GM23248 (cell line): Measurements from ENCODE around the gene PIN4. TPM values are rescaled to one million over a fixed set of nuclear protein-coding genes. Genes with fewer than 3 reads are reported as not detected.
"Not testable (repeated sequence)": the region's sequence is repeated elsewhere in the genome, so short reads cannot be mapped to it uniquely, and the experiment has no call there.

ENCODE experiments used
- DNase-seq: peaks from one replicate; pipeline ENCODE4 v3.0.0-alpha.2; 2015
- H2AFZ ChIP-seq: fragments of 200-600 bp; sonication (generic); 2 replicates; pipeline ENCODE4 v1.6.1; 2016; ENCODE audit warnings: antibody characterized with exemption
- H3F3A ChIP-seq: fragments of 200-600 bp; sonication (generic); 2 replicates; pipeline ENCODE4 v1.6.1; 2016; ENCODE audit warnings: mild to moderate bottlenecking, antibody characterized with exemption, mixed run types; ENCODE audit not compliant: insufficient read depth
- H3K27ac ChIP-seq: fragments of 200-600 bp; sonication (generic); 2 replicates; pipeline ENCODE4 v1.5.1; 2016; ENCODE audit warnings: mild to moderate bottlenecking
- H3K27me3 ChIP-seq: fragments of 200-600 bp; sonication (generic); replicated peaks from 2 replicates; pipeline ENCODE4 v1.6.1; 2016; ENCODE audit warnings: mild to moderate bottlenecking; ENCODE audit not compliant: insufficient read depth
- H3K36me3 ChIP-seq: fragments of 200-600 bp; sonication (generic); 2 replicates; pipeline ENCODE4 v1.6.1; 2016; ENCODE audit warnings: low read depth, mild to moderate bottlenecking
- H3K4me1 ChIP-seq: fragments of 200-600 bp; sonication (generic); 2 replicates; pipeline ENCODE4 v1.6.1; 2016; ENCODE audit warnings: mild to moderate bottlenecking; ENCODE audit not compliant: insufficient read depth
- H3K4me2 ChIP-seq: fragments of 200-600 bp; sonication (generic); one replicate; pipeline ENCODE4 v1.6.1; 2016; ENCODE audit warnings: mild to moderate bottlenecking; ENCODE audit not compliant: unreplicated experiment
- H3K4me3 ChIP-seq: fragments of 200-600 bp; sonication (generic); 2 replicates; pipeline ENCODE4 v1.5.1; 2016; ENCODE audit warnings: mild to moderate bottlenecking
- H3K79me2 ChIP-seq: fragments of 200-600 bp; sonication (generic); 2 replicates; pipeline ENCODE4 v1.6.1; 2016; ENCODE audit warnings: mild to moderate bottlenecking; ENCODE audit not compliant: insufficient read depth
- H3K9ac ChIP-seq: fragments of 200-600 bp; sonication (generic); 2 replicates; pipeline ENCODE4 v1.6.1; 2016; ENCODE audit warnings: mild to moderate bottlenecking
- H3K9me2 ChIP-seq: fragments of 200-600 bp; sonication (generic); 2 replicates; pipeline ENCODE4 v1.6.1; 2016; ENCODE audit warnings: mixed run types, mild to moderate bottlenecking, moderate library complexity; ENCODE audit not compliant: insufficient read depth
- H3K9me3 ChIP-seq: fragments of 200-600 bp; sonication (generic); one replicate; pipeline ENCODE4 v1.6.1; 2017; ENCODE audit warnings: low read depth
- H4K20me1 ChIP-seq: fragments of 200-600 bp; sonication (generic); 2 replicates; pipeline ENCODE4 v1.6.0; 2016; ENCODE audit not compliant: insufficient read depth
- EZH2 ChIP-seq: fragments of 200-600 bp; sonication (generic); IDR thresholded peaks from 2 replicates; pipeline ENCODE4 v1.6.1; 2018; ENCODE audit warnings: antibody characterized with exemption, mild to moderate bottlenecking; ENCODE audit not compliant: insufficient read depth, poor library complexity, severe bottlenecking
- EZH2phosphoT487 ChIP-seq: fragments of 200-600 bp; sonication (generic); IDR thresholded peaks from 2 replicates; pipeline ENCODE4 v1.6.1; 2018; ENCODE audit warnings: antibody characterized with exemption, moderate library complexity, mild to moderate bottlenecking, low read depth; ENCODE audit not compliant: insufficient read depth
- WGBS, 2 experiments: methylation state at CpG; one replicate each; pipeline ENCODE4 v1.1.6; 2015 to 2017; ENCODE audit warnings: low lambda C conversion rate in 2 of 2, low coverage in 1 of 2; ENCODE audit errors: missing lambda C conversion rate in 2 of 2; 5-methylcytosine and 5-hydroxymethylcytosine counted together
- in situ Hi-C: fragments of 300-500 bp; cut with MboI; formaldehyde crosslinking; loops from 2 replicates; pipeline ENCODE4 v1.15.0; 2020
- polyA plus RNA-seq: library from polyadenylated mRNA; unstranded; fragments of >200 nt; fragmentation: Nextera tagmentation; extraction: Ambion mirVana; gene quantifications from 2 replicates; pipeline ENCODE4 v1.2.1, GENCODE V29; 2016
- total RNA-seq: library from RNA; depleted of rRNA; stranded (reverse); fragments of >200 nt; shearing (Covaris generic); gene quantifications from 2 replicates; pipeline ENCODE4 v1.2.3, GENCODE V29; 2014

Gene PIN4
- total and polyA plus RNA-seq, 2 experiments from 2014 or later, result 6.5 to 24.7 TPM

DNA sequence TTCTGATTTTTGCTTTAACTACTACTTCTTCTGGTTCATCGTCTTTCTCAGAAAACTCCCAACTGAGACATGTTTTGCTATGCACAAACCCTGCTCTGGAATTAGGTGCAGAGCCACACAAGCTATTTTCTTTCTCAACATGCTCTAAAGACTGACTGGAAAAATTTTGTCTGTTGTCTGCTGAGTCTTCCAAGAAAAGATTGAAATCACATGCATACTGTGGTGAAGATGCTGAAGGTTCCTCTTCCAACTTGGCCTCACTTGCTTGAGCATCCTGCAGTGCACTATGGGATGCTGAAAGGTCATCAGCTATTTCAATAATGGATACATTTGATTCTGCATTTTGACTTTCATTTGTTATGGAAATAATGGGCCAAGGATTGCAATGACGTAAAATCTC is 24.1 kb downstream of the PIN4 start:
- Histone ChIP-seq H3F3A (peaks cover 13% of the 10 kb centered on the region), H3K9me3 (no peaks in the 10 kb centered on the region), H3K9me2 (no peaks in the 10 kb centered on the region), H2AFZ (no peak overlapping the region), H3K4me3 (no peak overlapping the region), H3K36me3 (no peaks in the 10 kb centered on the region; the same call in 1 of the 2 replicates), H3K27ac (no peak overlapping the region), H4K20me1 (no peaks in the 10 kb centered on the region), H3K9ac (no peak overlapping the region), H3K27me3 (no peaks in the 10 kb centered on the region), H3K79me2 (peaks cover 8% of the 10 kb centered on the region; the same call in 1 of the 2 replicates), H3K4me2 (no peak overlapping the region), H3K4me1 (peaks cover 25% of the 10 kb centered on the region)
- in situ Hi-C loops, result no loop called here
- WGBS, 2 experiments, result 65 to 69% methylated on average over 2 of the region's 2 CpGs
- TF ChIP-seq EZH2phosphoT487, result no peak
- TF ChIP-seq EZH2, result no peak
- no peak for DNase-seq

DNA sequence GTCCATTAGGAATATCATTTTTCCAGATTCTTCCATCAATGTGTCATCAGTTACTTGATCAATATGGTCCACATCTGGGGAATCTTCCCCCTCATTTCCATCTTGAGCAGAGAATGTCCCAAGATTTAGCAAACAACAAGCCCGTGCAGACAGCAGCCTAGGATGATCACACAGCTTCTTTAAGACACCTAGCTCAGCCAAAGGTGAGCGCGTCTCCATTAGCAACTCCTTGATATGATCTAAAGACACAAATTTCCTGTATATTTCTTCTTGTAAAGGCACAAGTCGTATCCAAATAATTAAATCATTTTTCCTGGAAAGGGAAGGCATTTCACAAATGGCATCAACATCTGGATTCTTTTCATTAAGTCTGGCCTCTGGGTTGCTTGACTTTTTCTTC is 25.8 kb downstream of the PIN4 start:
- DNase-seq, result no peak
- H3K9me2 ChIP-seq, result no peaks in the 10 kb centered on the region
- no peak overlapping the region for H3K4me2 ChIP-seq
- peaks cover 1% of the 10 kb centered on the region for H3F3A ChIP-seq
- peaks cover 11% of the 10 kb centered on the region; the same call in 1 of the 2 replicates for H3K79me2 ChIP-seq
- no peak overlapping the region for H3K4me3 ChIP-seq
- no peaks in the 10 kb centered on the region for H3K27me3 ChIP-seq
- no peak overlapping the region for H3K9ac ChIP-seq
- no peaks in the 10 kb centered on the region; the same call in 1 of the 2 replicates for H3K36me3 ChIP-seq
- TF ChIP-seq EZH2 (no peak), EZH2phosphoT487 (no peak)
- H2AFZ ChIP-seq, result no peak overlapping the region
- in situ Hi-C loops, result no loop called here
- H3K27ac ChIP-seq, result no peak overlapping the region
- H3K9me3 ChIP-seq, result no peaks in the 10 kb centered on the region
- peaks cover 15% of the 10 kb centered on the region for H3K4me1 ChIP-seq
- 56 to 60% methylated on average over 4 of the region's 4 CpGs for WGBS, 2 experiments
- no peaks in the 10 kb centered on the region for H4K20me1 ChIP-seq

DNA sequence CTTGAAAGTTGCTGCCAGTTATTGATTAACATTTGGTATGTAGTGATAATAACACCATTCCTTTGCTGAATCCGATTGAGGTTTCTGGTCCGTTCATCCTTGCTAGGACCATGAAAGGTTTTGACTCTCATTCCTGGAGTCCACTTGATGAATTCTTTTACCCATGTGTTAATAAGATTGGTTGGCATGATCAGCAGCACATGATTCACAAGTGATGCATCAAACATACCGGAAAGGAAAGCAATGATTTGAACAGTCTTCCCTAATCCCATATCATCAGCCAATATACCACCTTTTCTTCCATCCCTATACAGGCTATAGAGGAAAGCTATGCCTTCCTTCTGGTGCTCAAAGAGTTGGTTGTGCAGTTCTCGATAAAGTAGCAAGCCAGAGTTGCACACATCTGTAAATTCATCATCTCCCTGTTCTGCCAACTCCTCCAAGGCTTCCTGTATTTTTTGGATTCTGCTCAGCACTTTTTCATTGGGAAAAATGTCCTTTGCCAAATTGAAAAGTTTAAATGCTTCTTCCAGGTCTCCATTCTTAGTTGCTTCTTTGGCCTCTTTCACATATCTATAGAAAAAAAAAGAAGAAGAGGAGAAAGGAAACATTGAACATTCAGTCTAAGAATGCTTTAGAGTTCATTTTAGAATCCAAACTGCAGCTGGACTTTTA is 26.7 kb downstream of the PIN4 start:
- Histone ChIP-seq H3K4me3 (0 out of 2 replicates have a peak overlapping the region, but pooled peaks have one; percentile 7), H3K9ac (no peak overlapping the region), H3K79me2 (peaks cover 11% of the 10 kb centered on the region; the same call in 1 of the 2 replicates), H3K4me2 (no peak overlapping the region), H3K27me3 (no peaks in the 10 kb centered on the region), H3K9me3 (no peaks in the 10 kb centered on the region), H2AFZ (no peak overlapping the region), H3K4me1 (peaks cover 11% of the 10 kb centered on the region; the same call in 1 of the 2 replicates), H3K36me3 (no peaks in the 10 kb centered on the region; the same call in 1 of the 2 replicates), H3K9me2 (no peaks in the 10 kb centered on the region), H3F3A (no peaks in the 10 kb centered on the region), H3K27ac (0 out of 2 replicates have a peak overlapping the region, but pooled peaks have one; percentile 3), H4K20me1 (no peaks in the 10 kb centered on the region)
- TF ChIP-seq EZH2 (no peak), EZH2phosphoT487 (no peak)
- WGBS, 2 experiments, result 10% methylated on average over 4 of the region's 4 CpGs
- in situ Hi-C loops, result no loop called here
- peak; percentile 56 for DNase-seq

DNA sequence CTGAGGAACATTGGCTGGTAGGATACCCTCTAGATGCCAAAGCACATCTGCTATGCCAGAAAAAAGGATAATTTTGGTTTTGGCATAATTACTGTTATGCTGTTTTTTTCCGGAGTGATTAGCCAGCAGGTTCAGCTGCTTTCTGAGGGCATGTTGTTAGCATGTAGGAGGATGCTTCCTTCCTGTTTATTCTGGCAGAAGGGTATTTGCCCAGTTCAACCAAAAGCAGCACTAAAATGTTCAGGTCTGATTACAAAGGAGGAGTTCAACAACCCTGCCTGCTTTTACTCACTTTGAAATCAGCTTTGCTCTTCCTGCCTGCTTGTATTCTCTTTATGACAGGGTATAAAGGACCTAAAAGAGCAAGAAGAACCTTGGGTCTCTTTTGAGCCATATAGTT is 35.4 kb downstream of the PIN4 start:
- no peak overlapping the region for H3K9ac ChIP-seq
- H3K4me2 ChIP-seq, result no peak overlapping the region
- no peaks in the 10 kb centered on the region for H3K9me3 ChIP-seq
- no peaks in the 10 kb centered on the region for H3K79me2 ChIP-seq
- no peaks in the 10 kb centered on the region for H3K36me3 ChIP-seq
- H3K27me3 ChIP-seq, result no peaks in the 10 kb centered on the region
- H3F3A ChIP-seq, result no peaks in the 10 kb centered on the region
- no peaks in the 10 kb centered on the region for H3K4me1 ChIP-seq
- no peaks in the 10 kb centered on the region for H3K9me2 ChIP-seq
- no peak overlapping the region for H2AFZ ChIP-seq
- in situ Hi-C loops, result no loop called here
- no peak overlapping the region for H3K27ac ChIP-seq
- DNase-seq, result no peak
- no peak for TF ChIP-seq EZH2phosphoT487
- TF ChIP-seq EZH2, result no peak
- H3K4me3 ChIP-seq, result no peak overlapping the region
- whole genome bisulfite sequencing, 2 experiments, result 0 to 9% methylated on average over 1 of the region's 1 CpG
- no peaks in the 10 kb centered on the region for H4K20me1 ChIP-seq

DNA sequence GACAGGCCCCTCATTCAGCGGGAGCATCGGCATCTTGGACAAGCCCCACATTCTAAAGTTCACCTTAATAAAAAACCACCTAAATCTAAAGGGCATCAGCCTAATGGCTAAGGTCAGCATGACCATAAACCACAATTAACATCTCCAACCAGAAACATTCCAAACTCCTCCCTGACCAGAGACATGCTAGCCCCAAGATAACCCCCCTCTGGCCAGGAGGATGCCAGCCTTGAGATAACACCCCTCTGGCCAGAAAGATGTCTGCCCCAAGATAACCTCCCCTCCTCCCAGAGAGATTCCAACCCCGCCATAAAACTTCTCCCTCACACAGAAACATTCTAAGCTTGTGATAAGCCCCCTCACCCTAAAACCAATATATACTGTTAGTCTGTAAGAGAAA is 38.8 kb downstream of the PIN4 start:
- H3K27ac ChIP-seq, H3K79me2 ChIP-seq, H3K36me3 ChIP-seq, H3K4me3 ChIP-seq, in situ Hi-C loops, DNase-seq, H3K4me2 ChIP-seq, H3K27me3 ChIP-seq, H4K20me1 ChIP-seq, H3K9ac ChIP-seq, H2AFZ ChIP-seq, H3K9me2 ChIP-seq, H3K4me1 ChIP-seq, H3K9me3 ChIP-seq, H3F3A ChIP-seq: not testable (repeated sequence)
- WGBS, 2 experiments, result 45 to 54% methylated on average over 2 to 3 of the region's 3 CpGs
